Heart left ventricle (tissue), 13 donors: ENCODE data around the gene TIPARP.

Experiments used
- POLR2A ChIP-seq, 2 donors: fragments of 450-650 bp; IDR thresholded peaks; one replicate each; pipeline ENCODE4 v1.6.1; 2017; ENCODE audit warnings: antibody characterized with exemption in 2 of 2, mild to moderate bottlenecking in 2 of 2, moderate library complexity in 2 of 2
- TF ChIP-seq, protein P1 (sequence below), 12 donors: fragments of 200-600 bp; sonication (generic) in 4 of 12; IDR thresholded peaks; one replicate each; pipeline versions ENCODE4 v1.5.0 to v1.8.0; 2018 to 2022; ENCODE audit warnings: antibody characterized with exemption in 12 of 12, mild to moderate bottlenecking in 5 of 12
- donor health status: ischemic (EF 13 %, LVEDD 7.1; RV severe dilation, severe dysfunction).
- donor health status: DM: no; HTN: yes; CAD: no.
- donor health status: DM: no; HTN: no; CAD: no.
- donor health status: ischemic (EF 25% LVEDD 6.9; RV normal size, moderate dysfunction).
- donor health status: ischemic (EF 25% LVEDD 5.7; RV mildly dilated, moderate dysfunction).
- donor health status: ischemic (EF 35%, LVEDD 5.7; RV mildly dilated, moderate dysfunction).
- donor health status: nonischemic (EF 11% LVEDD 7.7; RV severe dilation, severe dysfunction).
- donor health status: DM: yes; HTN: yes; CAD: no.
- donor health status: PGD.
- donor health status: ischemic (EF 29% LVEDD 5.4; RV normal size, mild dysfunction).
- donor health status: nonischemic (EF 23%, LVEDD 6.1; RV moderate dilation, normal function).

DNA sequence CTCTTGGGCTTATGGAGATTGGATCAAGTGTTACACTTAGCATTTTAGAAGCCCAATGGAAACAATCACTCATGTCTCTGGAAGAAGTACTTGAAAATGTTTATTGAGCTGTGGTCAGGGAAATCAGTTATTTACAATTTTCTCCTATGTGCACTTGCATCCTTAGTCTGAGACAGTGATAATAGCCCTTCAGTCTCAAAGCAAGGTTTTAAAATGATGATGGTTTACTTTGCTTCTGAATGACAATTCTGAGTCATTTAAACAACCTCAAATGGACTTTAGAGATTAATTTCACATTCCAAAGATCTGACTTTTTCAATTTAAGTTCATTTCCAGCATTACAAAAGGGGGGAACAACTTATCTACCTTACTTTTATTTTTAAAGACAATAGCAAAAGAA is 20.1 kb downstream of the TIPARP start:
- TF ChIP-seq, protein P1, sequence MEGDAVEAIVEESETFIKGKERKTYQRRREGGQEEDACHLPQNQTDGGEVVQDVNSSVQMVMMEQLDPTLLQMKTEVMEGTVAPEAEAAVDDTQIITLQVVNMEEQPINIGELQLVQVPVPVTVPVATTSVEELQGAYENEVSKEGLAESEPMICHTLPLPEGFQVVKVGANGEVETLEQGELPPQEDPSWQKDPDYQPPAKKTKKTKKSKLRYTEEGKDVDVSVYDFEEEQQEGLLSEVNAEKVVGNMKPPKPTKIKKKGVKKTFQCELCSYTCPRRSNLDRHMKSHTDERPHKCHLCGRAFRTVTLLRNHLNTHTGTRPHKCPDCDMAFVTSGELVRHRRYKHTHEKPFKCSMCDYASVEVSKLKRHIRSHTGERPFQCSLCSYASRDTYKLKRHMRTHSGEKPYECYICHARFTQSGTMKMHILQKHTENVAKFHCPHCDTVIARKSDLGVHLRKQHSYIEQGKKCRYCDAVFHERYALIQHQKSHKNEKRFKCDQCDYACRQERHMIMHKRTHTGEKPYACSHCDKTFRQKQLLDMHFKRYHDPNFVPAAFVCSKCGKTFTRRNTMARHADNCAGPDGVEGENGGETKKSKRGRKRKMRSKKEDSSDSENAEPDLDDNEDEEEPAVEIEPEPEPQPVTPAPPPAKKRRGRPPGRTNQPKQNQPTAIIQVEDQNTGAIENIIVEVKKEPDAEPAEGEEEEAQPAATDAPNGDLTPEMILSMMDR (IDR thresholded peaks at IDR 0.05) = no peak
- TF ChIP-seq POLR2A (IDR thresholded peaks at IDR 0.05) = no peak
